NB4 (cell line): ENCODE results near the gene CEBPB.
"Not testable (repeated sequence)": the region's sequence is repeated elsewhere in the genome, so short reads cannot be mapped to it uniquely, and the experiment has no call there.

Source experiments
- DNase-seq: peaks from one replicate; pipeline ENCODE4 v3.0.0; 2010; ENCODE audit warnings: low read depth
- H3K4me3 ChIP-seq: one replicate; pipeline ENCODE4 v1.5.1; 2011; ENCODE audit warnings: mild to moderate bottlenecking, low read depth, low read length, moderate library complexity
- MYC ChIP-seq: IDR thresholded peaks from 2 replicates; pipeline ENCODE4 v1.6.1; 2011; ENCODE audit warnings: low read depth, low read length
- POLR2A ChIP-seq: IDR thresholded peaks from 2 replicates; pipeline ENCODE4 v1.6.1; 2011; ENCODE audit warnings: mild to moderate bottlenecking; ENCODE audit not compliant: insufficient read length; ENCODE audit errors: extremely low read depth
- TF ChIP-seq, protein P1 (sequence below): IDR thresholded peaks from one replicate; pipeline ENCODE4 v1.5.1; 2012; ENCODE audit warnings: low read depth, low read length
- TF ChIP-seq, protein P2 (sequence below): IDR thresholded peaks from 2 replicates; pipeline ENCODE4 v1.6.1; 2011; ENCODE audit warnings: low read depth, low read length

The CEBPB gene

DNA sequence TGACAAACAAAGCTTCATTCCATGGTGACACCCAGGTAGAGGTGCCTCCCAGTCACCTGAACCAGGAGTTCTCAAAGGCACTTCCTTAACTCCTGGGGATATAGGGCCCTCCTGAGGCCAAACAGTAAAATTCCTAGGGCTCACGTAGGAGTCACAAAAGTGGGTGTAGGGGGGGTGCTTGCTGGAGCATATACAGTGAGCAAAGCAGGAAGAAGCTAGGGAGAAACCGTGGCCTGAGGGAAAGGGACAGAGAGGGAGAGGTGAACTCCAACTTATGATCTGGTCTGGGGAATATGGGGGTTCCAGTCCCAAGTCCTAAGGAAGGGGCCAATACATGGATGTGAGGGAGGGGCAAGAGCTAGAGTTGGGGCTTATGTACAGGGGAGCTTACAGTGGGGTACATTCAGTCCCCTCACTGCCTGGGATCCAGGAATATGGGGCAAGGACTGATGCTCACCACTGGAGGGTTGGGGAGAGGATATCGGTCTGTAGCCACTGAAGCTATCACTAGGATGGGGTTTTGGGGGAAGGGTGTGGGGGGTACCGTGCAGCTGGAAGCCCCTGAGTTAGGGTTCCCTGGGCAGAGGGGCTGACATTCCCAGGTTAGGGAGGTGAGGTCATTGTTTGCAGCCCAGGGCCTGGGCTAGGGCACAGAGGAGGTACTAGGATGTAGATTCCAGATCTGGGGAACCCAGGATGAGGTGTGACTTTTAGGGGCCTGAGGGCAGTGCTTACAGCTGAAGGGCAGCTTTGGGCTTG, 38.1 kb upstream of the CEBPB start:
- TF ChIP-seq, protein P1, sequence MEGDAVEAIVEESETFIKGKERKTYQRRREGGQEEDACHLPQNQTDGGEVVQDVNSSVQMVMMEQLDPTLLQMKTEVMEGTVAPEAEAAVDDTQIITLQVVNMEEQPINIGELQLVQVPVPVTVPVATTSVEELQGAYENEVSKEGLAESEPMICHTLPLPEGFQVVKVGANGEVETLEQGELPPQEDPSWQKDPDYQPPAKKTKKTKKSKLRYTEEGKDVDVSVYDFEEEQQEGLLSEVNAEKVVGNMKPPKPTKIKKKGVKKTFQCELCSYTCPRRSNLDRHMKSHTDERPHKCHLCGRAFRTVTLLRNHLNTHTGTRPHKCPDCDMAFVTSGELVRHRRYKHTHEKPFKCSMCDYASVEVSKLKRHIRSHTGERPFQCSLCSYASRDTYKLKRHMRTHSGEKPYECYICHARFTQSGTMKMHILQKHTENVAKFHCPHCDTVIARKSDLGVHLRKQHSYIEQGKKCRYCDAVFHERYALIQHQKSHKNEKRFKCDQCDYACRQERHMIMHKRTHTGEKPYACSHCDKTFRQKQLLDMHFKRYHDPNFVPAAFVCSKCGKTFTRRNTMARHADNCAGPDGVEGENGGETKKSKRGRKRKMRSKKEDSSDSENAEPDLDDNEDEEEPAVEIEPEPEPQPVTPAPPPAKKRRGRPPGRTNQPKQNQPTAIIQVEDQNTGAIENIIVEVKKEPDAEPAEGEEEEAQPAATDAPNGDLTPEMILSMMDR: no peak
- TF ChIP-seq MYC (no peak), POLR2A (no peak)
- DNase-seq: no peak
- peak overlapping the region; percentile 86 for H3K4me3 ChIP-seq

DNA sequence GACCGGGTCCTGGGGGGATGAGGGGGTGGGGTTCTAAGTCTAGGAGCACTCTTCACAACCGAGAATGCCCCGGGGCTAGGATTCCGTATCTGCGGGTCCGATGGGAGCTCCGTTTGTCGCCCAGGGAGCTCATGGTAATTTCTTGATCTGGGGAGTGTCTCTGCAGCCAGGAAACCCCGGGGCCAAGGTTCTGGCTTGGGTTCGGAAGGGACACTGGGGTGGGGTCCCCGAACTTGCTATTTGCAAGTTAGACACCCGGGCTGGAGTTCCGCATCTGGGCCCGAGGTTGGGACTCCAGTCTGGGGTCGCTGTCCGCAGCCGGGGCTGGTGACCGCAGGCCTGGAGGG, 37.5 kb upstream of the CEBPB start:
- peak overlapping the region; percentile 86 for H3K4me3 ChIP-seq
- TF ChIP-seq POLR2A: no peak
- TF ChIP-seq, protein P1: no peak
- TF ChIP-seq, protein P2, sequence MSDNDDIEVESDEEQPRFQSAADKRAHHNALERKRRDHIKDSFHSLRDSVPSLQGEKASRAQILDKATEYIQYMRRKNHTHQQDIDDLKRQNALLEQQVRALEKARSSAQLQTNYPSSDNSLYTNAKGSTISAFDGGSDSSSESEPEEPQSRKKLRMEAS: no peak
- TF ChIP-seq MYC: no peak

DNA sequence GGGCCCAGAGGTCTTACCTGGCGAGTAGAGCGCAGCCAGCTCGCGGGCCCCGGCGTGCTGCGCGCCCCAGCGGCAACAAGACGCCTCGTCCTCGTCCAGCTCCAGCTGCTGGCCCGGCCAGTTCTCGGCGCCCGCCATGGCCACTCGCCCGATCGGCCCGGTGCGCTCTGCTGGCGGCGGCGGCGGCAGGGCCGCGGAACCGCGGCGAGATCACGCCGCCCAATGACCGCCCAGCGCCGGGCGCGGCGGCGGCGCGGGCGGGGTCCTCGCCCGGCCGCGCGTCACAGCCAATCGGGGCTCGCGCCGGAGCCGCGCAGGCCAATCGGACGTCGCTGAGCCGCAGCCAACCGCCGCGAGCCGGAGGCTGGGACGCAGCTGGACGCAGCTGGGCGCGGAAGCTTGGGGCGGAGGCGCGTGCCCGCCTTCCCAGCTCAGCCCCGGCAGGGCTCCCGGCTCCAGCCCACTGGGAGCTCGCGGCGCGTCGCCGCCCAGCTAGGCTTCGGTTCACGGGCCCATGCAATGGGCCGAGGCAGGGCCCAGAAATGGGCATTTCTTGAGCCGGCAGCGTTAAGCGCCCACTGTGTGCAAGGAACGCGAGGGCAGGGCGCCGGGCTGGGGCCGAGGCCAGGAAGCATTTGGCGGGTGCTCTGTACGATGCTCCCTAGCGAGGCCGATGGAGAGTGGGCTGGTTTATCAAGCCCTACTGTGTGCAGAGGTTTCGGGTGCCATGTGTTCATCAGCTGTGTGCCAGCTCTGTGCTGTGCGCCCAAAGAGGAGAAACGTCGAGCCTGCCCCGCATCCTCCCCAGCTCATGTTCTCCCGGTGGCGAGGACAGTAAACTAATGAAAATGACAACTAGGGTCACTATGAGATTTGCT, 36.9 kb upstream of the CEBPB start, which contains the start of gene PEDS1:
Gene PEDS1 (minus strand): TSS at position 224 of the 878 bp plus-strand sequence. CDS start 86 bp downstream, at position 138.
- peak; percentile 32 for TF ChIP-seq MYC
- TF ChIP-seq, protein P1: no peak
- TF ChIP-seq, protein P2: peak; percentile 34
- peak; percentile 93 for TF ChIP-seq POLR2A
- DNase-seq: peak; percentile 95
- peak within 1 kb of the TSS; percentile 86 for H3K4me3 ChIP-seq

More for the DNA sequence above, 37.5 kb upstream of the CEBPB start:
- DNase-seq: no peak

DNA sequence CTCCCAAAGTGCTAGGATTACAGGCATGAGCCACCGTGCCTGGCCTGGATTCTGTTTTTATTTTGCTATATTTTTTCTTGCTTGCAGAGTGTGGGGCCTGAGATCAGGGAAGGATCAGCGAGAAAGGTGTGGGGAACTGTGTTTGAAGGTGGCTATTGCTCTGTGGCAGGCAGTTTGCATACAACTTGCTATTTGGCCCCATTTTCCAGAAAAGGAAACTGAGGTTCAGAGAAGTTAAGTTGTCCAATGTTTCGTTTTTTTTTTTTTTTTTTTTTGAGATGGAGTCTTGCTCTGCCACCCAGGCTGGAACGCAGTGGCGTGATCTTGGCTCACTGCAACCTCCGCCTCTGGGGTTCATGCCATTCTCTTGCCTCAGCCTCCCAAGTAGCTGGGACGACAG, 29.1 kb upstream of the CEBPB start:
- not testable (repeated sequence) for H3K4me3 ChIP-seq, DNase-seq

DNA sequence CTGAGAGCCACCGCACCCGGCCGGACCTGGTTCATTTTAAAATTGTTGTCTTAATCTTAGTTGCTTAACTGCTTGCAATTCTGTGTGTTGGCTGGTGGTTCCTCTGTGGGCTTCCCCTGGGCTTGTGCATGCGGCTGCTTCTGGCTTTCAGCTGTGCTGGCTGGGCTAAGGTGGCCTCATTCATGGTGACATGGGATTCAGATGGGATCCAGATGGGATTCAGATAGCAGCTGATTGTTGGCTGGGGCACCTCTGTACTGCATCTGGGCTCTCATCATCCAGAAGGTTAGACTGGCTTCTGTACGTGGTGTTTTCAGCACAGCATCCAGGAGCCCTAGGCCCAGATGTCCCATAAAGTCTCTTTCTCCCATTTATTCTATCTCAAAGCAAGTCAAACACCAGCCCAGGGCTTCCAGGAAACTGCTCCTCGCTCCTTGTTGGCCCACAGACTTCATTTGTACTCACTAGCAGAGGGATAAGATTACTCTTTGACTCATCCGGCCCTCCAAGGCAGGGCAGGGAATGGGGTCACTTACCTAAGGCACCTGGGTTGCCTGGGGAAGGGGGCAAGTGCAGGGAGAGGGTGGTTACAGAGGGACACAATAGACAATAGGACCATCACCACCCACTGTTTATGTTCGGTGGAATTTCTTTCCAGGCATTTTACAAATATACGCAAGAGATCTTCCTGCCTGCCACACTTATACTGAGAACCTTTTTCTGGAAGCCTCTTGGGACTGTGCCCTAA, 26.9 kb upstream of the CEBPB start:
- H3K4me3 ChIP-seq: no peak overlapping the region
- TF ChIP-seq, protein P2: no peak
- no peak for TF ChIP-seq POLR2A
- no peak for TF ChIP-seq MYC
- TF ChIP-seq, protein P1: no peak
- DNase-seq: no peak
